ENCODE data around the gene PDE8B.

PDE8B gene

GRCh38 chr5:77295863-77296378 lies 85.4 kb downstream of the PDE8B start:
- no peak for DNase-seq

DNA sequence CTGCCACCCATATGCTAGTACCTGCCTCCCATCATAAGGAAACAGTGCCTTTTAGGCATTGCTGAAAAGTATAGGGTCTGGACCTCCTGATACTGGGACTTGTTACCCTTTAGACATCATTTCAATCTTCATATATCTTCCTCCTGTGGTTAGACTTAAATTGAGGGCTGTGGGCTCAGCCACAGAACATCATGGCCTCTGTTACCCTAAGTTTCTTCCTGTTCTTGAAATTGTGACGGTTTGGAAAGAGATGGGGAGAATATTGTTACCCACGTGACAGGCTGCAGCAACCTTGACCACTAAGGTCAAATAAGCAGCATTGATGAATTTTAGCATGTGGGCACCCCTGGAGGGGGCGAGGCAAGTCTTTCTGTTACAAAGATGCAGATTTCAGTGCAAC lies 87.7 kb downstream of the PDE8B start:
- peak; percentile 53 for DNase-seq

- no peak for DNase-seq
Measured at GRCh38 chr5:77300451-77300850, 90.0 kb downstream of the PDE8B start.

DNA sequence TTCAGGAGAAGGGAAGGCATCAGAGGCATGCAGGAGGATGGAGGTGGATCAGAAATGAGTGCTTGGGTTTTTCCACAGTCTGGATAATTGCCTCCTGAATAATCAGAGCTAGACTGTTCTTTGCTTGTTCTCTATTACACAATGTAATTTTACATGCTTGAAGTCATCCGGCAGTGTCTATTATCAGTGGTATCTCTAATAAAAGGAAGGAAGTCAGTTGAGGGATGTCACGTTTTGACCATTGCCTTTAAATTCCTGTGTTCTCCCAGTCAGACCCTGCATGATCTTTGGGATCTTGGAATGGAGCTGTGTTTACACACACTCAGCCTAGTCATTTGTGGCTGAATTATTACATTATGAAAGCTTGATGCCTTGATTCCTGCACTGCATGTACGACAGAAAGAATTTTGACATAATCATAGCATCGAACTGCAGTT lies 91.0 kb downstream of the PDE8B start:
- no peak for DNase-seq

DNA sequence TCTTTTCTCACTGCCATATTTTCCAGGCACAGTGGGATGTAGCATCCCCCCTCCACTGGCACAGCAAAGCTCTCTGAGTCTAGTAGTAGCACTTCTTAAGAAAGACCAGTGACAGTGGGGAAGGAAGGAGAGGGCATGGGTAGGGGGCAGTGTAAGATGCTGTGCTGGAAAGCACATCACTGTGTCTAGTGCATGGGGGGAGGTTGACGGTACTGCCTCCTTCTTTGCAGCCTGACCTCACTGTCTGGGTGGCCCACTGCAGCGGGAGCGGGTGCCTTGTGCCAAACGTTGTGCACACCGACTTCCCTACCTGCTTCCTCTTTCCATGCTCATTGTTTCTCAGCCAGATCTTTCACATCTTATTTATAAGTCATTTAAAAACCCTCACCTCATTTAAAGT lies 91.8 kb downstream of the PDE8B start:
- no peak for DNase-seq

- DNase-seq = no peak
Measured at GRCh38 chr5:77302653-77303052, 92.2 kb downstream of the PDE8B start.

- DNase-seq = no peak
Measured at GRCh38 chr5:77304388-77304787, 93.9 kb downstream of the PDE8B start.

- DNase-seq = no peak
Measured at GRCh38 chr5:77305222-77305846, 94.9 kb downstream of the PDE8B start.

DNA sequence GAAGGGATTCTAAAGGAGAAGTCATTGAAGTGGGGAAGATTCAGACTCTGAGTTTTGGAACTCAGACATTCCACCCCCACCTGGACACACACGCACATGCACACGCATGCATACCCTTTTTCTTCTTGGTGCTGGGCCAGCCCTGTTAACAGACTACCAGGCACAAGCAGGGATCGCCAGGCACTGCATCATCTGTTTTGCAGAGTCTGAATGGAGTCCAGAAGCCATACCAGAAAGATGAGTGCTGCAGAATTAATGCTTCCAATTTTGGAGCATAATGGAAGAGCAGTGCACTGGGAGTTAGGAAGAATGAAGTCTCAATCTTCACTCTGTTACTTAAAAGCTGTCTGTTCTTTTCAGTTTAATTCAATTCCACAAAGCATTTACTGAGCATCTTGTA lies 95.5 kb downstream of the PDE8B start:
- no peak for DNase-seq

DNA sequence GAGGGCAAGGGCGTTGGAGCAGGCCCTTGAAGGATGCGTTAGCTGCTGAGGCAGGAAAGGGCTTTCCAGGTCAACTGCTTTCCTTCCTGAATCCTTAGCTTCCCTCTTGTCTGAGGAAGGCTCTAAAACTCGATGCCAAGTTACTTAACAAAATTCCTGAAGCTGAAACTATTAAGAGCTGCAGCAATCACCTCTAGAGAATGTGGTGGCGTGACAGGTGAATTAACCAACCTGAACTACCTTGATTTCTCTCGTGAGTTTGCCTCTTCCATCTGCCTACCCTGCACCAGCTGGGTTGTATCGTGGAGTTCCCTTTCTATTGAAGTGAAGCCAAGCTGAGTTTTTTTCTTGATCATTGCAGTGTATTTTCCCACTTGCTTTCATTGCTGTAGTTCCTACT lies 96.1 kb downstream of the PDE8B start:
- no peak for DNase-seq

GRCh38 chr5:77308154-77308960 lies 97.9 kb downstream of the PDE8B start:
- DNase-seq = no peak

- no peak for DNase-seq
Measured at GRCh38 chr5:77309140-77309539, 98.7 kb downstream of the PDE8B start.

DNA sequence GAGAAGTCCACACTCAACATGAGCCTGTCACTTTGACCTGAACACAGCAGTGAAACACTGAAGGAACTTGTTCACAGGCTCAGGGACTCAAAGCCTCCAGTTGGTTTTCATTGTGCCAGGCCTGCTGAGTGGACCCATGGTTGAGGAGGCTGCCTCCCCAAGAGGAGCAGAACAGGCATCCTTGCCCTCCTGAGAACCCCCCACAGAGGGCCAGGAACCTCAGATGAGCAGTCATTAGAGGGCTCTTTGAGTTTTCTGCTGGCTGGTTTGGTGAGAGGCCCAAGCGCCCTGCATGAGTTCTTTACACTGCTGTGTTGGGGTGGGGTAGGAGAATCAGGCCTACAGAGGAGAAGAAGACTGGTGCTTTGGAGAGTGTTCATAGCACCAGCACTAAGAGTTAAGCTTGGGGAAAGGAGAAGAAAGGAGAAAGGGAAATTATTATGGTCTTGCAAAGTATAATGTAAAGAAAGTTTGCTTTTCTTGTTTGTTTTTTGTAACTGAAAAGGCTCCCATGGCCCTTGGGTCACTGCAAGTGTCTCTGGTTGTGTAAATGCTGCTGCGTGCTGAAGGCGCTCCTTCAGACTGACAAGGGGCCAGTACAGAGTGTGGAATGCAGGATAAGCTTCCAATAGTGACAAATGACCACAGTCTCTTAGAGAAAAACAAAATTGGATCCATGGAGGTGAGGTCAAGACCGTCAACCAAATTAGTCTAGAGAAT lies 100.2 kb downstream of the PDE8B start:
- no peak for DNase-seq

- DNase-seq = no peak
Measured at GRCh38 chr5:77311214-77311571, 100.7 kb downstream of the PDE8B start.

DNA sequence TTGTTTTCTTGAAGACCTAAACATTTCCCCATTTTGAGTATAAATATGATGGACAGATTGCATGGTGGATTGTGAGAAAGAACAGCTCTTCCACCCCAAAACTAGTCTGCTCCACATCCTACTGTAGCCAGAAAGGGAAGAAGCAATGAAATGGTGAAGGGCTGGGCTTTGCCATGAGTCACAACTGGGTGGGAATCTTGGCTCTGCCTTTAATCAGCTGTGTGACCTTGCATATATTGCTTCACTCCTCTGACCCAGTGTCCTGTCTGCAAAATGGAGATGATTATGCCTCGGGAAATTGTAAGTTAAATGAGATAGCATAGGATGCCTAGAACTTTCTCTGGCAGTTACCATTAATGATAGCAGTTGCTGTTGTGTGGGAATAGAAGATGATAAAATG lies 101.9 kb downstream of the PDE8B start:
- DNase-seq = no peak

- DNase-seq = no peak
Measured at GRCh38 chr5:77316871-77317661, 106.6 kb downstream of the PDE8B start.

GRCh38 chr5:77318060-77318459 lies 107.6 kb downstream of the PDE8B start:
- DNase-seq = no peak

DNA sequence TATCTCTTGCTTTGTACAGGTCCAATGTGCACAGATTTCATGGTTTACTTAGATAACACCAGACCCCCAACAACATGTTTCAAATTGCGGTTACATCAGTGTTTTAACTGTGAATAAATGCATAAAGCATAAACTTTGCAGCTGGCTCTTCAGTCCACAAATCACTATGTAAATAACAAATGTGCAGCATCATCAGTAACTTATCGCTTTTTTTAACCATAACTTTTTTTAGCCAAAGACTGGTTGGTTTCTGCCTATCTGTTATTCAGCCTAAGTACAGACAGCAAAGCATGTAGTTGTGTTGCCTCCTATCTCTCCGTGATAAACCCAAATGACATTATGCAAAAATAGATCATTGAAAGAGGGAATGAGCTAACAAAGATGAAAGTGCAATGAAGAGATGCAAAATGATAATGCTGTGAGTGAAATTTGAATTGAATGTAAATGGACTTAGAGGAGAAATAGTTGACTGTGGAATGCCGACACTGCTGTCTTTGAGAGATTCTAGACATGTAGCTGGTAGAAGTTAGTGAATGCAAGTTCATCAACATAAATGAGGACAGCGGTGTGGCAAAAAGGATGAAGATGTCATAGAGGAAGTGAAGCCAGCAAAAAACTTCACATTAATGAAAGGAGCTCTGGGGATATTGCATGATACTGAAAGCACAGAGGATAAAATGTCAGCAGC lies 108.8 kb downstream of the PDE8B start:
- no peak for DNase-seq

DNA sequence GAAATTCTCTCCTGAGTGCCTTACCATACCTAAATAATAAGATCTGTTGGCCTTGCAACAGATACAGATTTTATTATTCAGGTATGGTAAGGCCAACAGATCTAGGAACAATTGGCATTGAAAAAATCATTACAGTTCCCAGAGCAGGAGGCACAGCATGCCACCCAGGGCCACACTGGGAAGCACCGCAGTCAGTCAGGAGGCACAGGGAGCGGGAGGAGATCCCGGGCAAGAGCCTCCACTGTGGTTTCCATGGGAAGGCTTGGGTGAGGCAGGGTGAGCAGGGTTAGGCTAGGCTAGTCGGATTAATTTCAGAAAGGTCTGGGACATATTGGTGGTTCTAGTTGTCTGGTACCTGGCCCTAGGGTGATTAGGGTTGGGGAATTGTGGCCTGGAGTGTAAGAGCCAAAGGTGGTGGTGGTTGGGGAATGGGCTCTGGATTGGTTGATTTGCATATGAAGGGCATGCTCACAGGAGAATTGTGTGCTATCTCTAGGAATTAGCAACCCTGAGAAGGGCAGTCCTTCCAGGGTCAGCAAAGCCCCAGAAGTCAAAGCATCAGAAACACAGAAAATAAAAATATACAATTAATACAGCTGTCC lies 111.4 kb downstream of the PDE8B start:
- no peak for DNase-seq

- DNase-seq = no peak
Measured at GRCh38 chr5:77322406-77322805, 111.9 kb downstream of the PDE8B start.

- DNase-seq = no peak
Measured at GRCh38 chr5:77325921-77326541, 115.6 kb downstream of the PDE8B start.
